ENCODE data around the gene BET1L.

The BET1L gene

GRCh38 chr11:215581-216037 is 8.4 kb upstream of the BET1L start:
- no peaks in the 10 kb centered on the region for H3K27me3 ChIP-seq (ENCODE audit: control insufficient read depth, insufficient read depth, low read length)
- H3K4me1 ChIP-seq (ENCODE audit: control insufficient read depth, insufficient read depth, low read length): no peaks in the 10 kb centered on the region
- H3K36me3 ChIP-seq (ENCODE audit: control insufficient read depth, insufficient read depth, low read length): peaks cover 53% of the 10 kb centered on the region
- H3K9ac ChIP-seq (ENCODE audit: low read depth, low read length): no peak overlapping the region
- H3K4me3 ChIP-seq (ENCODE audit: low read depth, low read length): no peak overlapping the region
- H3K27ac ChIP-seq (ENCODE audit: low read depth, low read length): no peak overlapping the region
- no peaks in the 10 kb centered on the region for H3K9me3 ChIP-seq (ENCODE audit: control insufficient read depth, insufficient read depth, low read length)

GRCh38 chr11:214083-214482 is 6.9 kb upstream of the BET1L start:
- Histone ChIP-seq H3K36me3 (ENCODE audit: control insufficient read depth, insufficient read depth, low read length) (peaks cover 64% of the 10 kb centered on the region), H3K9ac (ENCODE audit: low read depth, low read length) (no peak overlapping the region), H3K4me3 (ENCODE audit: low read depth, low read length) (no peak overlapping the region), H3K9me3 (ENCODE audit: control insufficient read depth, insufficient read depth, low read length) (no peaks in the 10 kb centered on the region), H3K27ac (ENCODE audit: low read depth, low read length) (no peak overlapping the region), H3K4me1 (ENCODE audit: control insufficient read depth, insufficient read depth, low read length) (no peaks in the 10 kb centered on the region), H3K27me3 (ENCODE audit: control insufficient read depth, insufficient read depth, low read length) (no peaks in the 10 kb centered on the region)

DNA sequence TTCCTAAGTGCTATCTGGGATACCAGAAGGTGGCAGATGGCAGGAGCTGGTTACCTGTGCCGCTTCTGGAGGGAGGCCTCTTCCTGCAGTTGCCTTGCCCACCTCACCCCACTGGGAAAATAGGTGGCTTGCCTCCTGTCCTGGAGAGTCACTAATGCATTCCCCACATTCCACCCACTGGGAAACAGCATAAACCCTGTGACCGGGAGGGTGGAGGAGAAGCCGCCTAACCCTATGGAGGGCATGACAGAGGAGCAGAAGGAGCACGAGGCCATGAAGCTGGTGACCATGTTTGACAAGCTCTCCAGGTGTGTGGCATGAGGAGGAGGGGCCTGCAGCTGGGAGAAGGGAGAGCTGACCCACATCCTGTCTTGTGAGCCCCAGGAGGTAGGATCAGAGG is 5.9 kb upstream of the BET1L start:
- no peaks in the 10 kb centered on the region for H3K4me1 ChIP-seq (ENCODE audit: control insufficient read depth, insufficient read depth, low read length)
- peaks cover 64% of the 10 kb centered on the region for H3K36me3 ChIP-seq (ENCODE audit: control insufficient read depth, insufficient read depth, low read length)
- no peak overlapping the region for H3K4me3 ChIP-seq (ENCODE audit: low read depth, low read length)
- no peak overlapping the region for H3K9ac ChIP-seq (ENCODE audit: low read depth, low read length)
- H3K27ac ChIP-seq (ENCODE audit: low read depth, low read length): no peak overlapping the region
- no peaks in the 10 kb centered on the region for H3K27me3 ChIP-seq (ENCODE audit: control insufficient read depth, insufficient read depth, low read length)
- H3K9me3 ChIP-seq (ENCODE audit: control insufficient read depth, insufficient read depth, low read length): no peaks in the 10 kb centered on the region

GRCh38 chr11:212150-213100 is 5.2 kb upstream of the BET1L start:
- H3K9ac ChIP-seq (ENCODE audit: low read depth, low read length): no peak overlapping the region
- H3K36me3 ChIP-seq (ENCODE audit: control insufficient read depth, insufficient read depth, low read length): peaks cover 64% of the 10 kb centered on the region
- H3K4me1 ChIP-seq (ENCODE audit: control insufficient read depth, insufficient read depth, low read length): no peaks in the 10 kb centered on the region
- H3K27ac ChIP-seq (ENCODE audit: low read depth, low read length): no peak overlapping the region
- no peak overlapping the region for H3K4me3 ChIP-seq (ENCODE audit: low read depth, low read length)
- H3K9me3 ChIP-seq (ENCODE audit: control insufficient read depth, insufficient read depth, low read length): no peaks in the 10 kb centered on the region
- no peaks in the 10 kb centered on the region for H3K27me3 ChIP-seq (ENCODE audit: control insufficient read depth, insufficient read depth, low read length)

GRCh38 chr11:211741-212140 is 4.5 kb upstream of the BET1L start:
- H3K9ac ChIP-seq (ENCODE audit: low read depth, low read length): no peak overlapping the region
- no peak overlapping the region for H3K27ac ChIP-seq (ENCODE audit: low read depth, low read length)
- H3K9me3 ChIP-seq (ENCODE audit: control insufficient read depth, insufficient read depth, low read length): no peaks in the 10 kb centered on the region
- H3K4me3 ChIP-seq (ENCODE audit: low read depth, low read length): no peak overlapping the region
- peaks cover 64% of the 10 kb centered on the region for H3K36me3 ChIP-seq (ENCODE audit: control insufficient read depth, insufficient read depth, low read length)
- H3K4me1 ChIP-seq (ENCODE audit: control insufficient read depth, insufficient read depth, low read length): no peaks in the 10 kb centered on the region
- H3K27me3 ChIP-seq (ENCODE audit: control insufficient read depth, insufficient read depth, low read length): no peaks in the 10 kb centered on the region

DNA sequence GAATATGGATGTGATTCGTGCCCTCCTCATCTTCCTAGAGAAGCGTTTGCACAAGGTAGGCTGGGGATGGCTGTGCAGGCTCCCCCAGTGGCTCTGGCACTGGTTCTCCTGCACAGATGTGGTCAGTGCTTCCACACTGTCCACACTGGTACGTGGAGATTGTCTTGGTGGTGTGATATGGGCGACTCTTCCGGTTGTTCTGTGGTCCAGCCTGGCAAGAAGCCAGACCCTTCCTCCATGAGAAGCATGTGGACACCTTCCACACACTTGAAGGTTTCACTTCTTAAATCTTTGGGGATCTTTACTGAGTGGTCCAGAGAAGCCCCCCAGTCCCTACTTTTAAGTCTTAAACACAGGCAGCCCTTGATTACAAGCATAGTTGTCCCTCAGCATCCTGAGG is 4.1 kb upstream of the BET1L start:
- H3K9ac ChIP-seq (ENCODE audit: low read depth, low read length): no peak overlapping the region
- no peak overlapping the region for H3K27ac ChIP-seq (ENCODE audit: low read depth, low read length)
- H3K36me3 ChIP-seq (ENCODE audit: control insufficient read depth, insufficient read depth, low read length): peaks cover 61% of the 10 kb centered on the region

GRCh38 chr11:210803-211180 is 3.6 kb upstream of the BET1L start:
- Histone ChIP-seq H3K9me3 (ENCODE audit: control insufficient read depth, insufficient read depth, low read length) (no peaks in the 10 kb centered on the region), H3K36me3 (ENCODE audit: control insufficient read depth, insufficient read depth, low read length) (peaks cover 57% of the 10 kb centered on the region), H3K4me1 (ENCODE audit: control insufficient read depth, insufficient read depth, low read length) (peaks cover 7% of the 10 kb centered on the region; the same call in 1 of the 2 replicates), H3K27ac (ENCODE audit: low read depth, low read length) (no peak overlapping the region), H3K4me3 (ENCODE audit: low read depth, low read length) (no peak overlapping the region), H3K27me3 (ENCODE audit: control insufficient read depth, insufficient read depth, low read length) (no peaks in the 10 kb centered on the region), H3K9ac (ENCODE audit: low read depth, low read length) (no peak overlapping the region)

More for the DNA sequence above, 4.1 kb upstream of the BET1L start:
- no peaks in the 10 kb centered on the region for H3K27me3 ChIP-seq (ENCODE audit: control insufficient read depth, insufficient read depth, low read length)
- no peaks in the 10 kb centered on the region for H3K9me3 ChIP-seq (ENCODE audit: control insufficient read depth, insufficient read depth, low read length)
- no peak overlapping the region for H3K4me3 ChIP-seq (ENCODE audit: low read depth, low read length)
- H3K4me1 ChIP-seq (ENCODE audit: control insufficient read depth, insufficient read depth, low read length): peaks cover 3% of the 10 kb centered on the region; the same call in 1 of the 2 replicates

DNA sequence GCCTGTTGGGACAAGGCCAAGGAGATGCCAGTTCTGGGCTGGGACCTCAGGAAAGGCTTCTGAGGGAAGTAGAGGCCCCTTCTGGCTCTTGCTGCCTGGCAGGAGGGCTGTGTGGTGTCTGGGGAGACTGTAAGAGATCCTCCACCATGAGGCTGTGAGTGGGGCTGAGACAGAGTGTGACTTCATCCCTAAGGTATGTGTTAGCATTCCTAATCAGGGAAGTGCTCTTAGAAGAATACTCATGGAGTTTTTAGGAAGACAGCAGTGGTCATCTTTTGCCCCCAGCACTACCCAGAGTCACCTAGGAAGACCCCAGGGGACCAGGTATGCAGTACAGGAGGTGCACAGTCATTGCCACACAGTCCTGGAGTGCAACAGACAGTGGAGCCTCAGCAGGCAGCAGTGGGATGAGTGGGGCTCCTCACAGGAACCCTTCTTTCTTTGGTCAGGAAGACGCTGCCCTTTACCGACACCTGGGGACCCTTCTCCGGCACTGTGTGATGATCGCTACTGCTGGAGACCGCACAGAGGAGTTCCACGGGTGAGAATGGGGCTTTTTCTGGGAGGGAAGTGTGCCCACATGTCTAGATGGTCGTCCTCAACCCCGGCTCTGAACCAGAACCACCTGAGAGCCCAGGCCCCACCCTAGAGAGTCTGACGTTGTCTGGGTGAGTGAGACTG is 3.1 kb upstream of the BET1L start:
- H3K27me3 ChIP-seq (ENCODE audit: control insufficient read depth, insufficient read depth, low read length): no peaks in the 10 kb centered on the region
- H3K4me1 ChIP-seq (ENCODE audit: control insufficient read depth, insufficient read depth, low read length): peaks cover 7% of the 10 kb centered on the region; the same call in 1 of the 2 replicates
- no peaks in the 10 kb centered on the region for H3K9me3 ChIP-seq (ENCODE audit: control insufficient read depth, insufficient read depth, low read length)
- H3K4me3 ChIP-seq (ENCODE audit: low read depth, low read length): no peak overlapping the region
- H3K9ac ChIP-seq (ENCODE audit: low read depth, low read length): no peak overlapping the region; the same call in 1 of the 2 replicates
- peaks cover 58% of the 10 kb centered on the region for H3K36me3 ChIP-seq (ENCODE audit: control insufficient read depth, insufficient read depth, low read length)
- peak overlapping the region; percentile 56 for H3K27ac ChIP-seq (ENCODE audit: low read depth, low read length)

GRCh38 chr11:209275-210121 is 2.3 kb upstream of the BET1L start:
- Histone ChIP-seq H3K9ac (ENCODE audit: low read depth, low read length) (peak overlapping the region; percentile 30), H3K4me1 (ENCODE audit: control insufficient read depth, insufficient read depth, low read length) (peaks cover 7% of the 10 kb centered on the region; the same call in 1 of the 2 replicates), H3K27me3 (ENCODE audit: control insufficient read depth, insufficient read depth, low read length) (no peaks in the 10 kb centered on the region), H3K9me3 (ENCODE audit: control insufficient read depth, insufficient read depth, low read length) (no peaks in the 10 kb centered on the region), H3K27ac (ENCODE audit: low read depth, low read length) (peak overlapping the region; percentile 56), H3K4me3 (ENCODE audit: low read depth, low read length) (peak overlapping the region; percentile 84), H3K36me3 (ENCODE audit: control insufficient read depth, insufficient read depth, low read length) (peaks cover 60% of the 10 kb centered on the region)

- Histone ChIP-seq H3K4me3 (ENCODE audit: low read depth, low read length) (peak overlapping the region; percentile 84), H3K27ac (ENCODE audit: low read depth, low read length) (peak overlapping the region; percentile 98), H3K36me3 (ENCODE audit: control insufficient read depth, insufficient read depth, low read length) (peaks cover 60% of the 10 kb centered on the region), H3K9me3 (ENCODE audit: control insufficient read depth, insufficient read depth, low read length) (no peaks in the 10 kb centered on the region), H3K9ac (ENCODE audit: low read depth, low read length) (0 out of 2 replicates have a peak overlapping the region, but pooled peaks have one; percentile 74), H3K4me1 (ENCODE audit: control insufficient read depth, insufficient read depth, low read length) (peaks cover 7% of the 10 kb centered on the region; the same call in 1 of the 2 replicates), H3K27me3 (ENCODE audit: control insufficient read depth, insufficient read depth, low read length) (no peaks in the 10 kb centered on the region)
Measured at GRCh38 chr11:208917-209260, 1.7 kb upstream of the BET1L start.

All from HUES48 (cell line).